Left ventricle myocardium inferior (tissue), 1 donor: ENCODE data around the gene NDE1. TPM values are rescaled to one million over a fixed set of nuclear protein-coding genes. Genes with fewer than 3 reads are reported as not detected.

Source experiments
- DNase-seq: peaks from one replicate; pipeline ENCODE4 v3.0.0-alpha.2; 2020
- H3K27ac ChIP-seq: fragments of 200-600 bp; replicated peaks from 2 replicates; pipeline ENCODE4 v1.8.0; 2021
- H3K27me3 ChIP-seq: fragments of 200-600 bp; 2 replicates; pipeline ENCODE4 v1.8.0; 2021; ENCODE audit warnings: low read depth
- H3K36me3 ChIP-seq: fragments of 200-600 bp; 2 replicates; pipeline ENCODE4 v1.8.0; 2021
- H3K4me1 ChIP-seq: fragments of 200-600 bp; 2 replicates; pipeline ENCODE4 v1.8.0; 2021
- H3K4me3 ChIP-seq: fragments of 200-600 bp; 2 replicates; pipeline ENCODE4 v1.8.0; 2021; ENCODE audit warnings: mild to moderate bottlenecking, moderate library complexity
- H3K9me3 ChIP-seq: fragments of 200-600 bp; replicated peaks from 2 replicates; pipeline ENCODE4 v1.8.0; 2021
- CTCF ChIP-seq: fragments of 200-600 bp; IDR thresholded peaks from 2 replicates; pipeline ENCODE4 v1.8.0; 2021; ENCODE audit warnings: antibody characterized with exemption, mild to moderate bottlenecking, borderline replicate concordance
- intact Hi-C: fragments of 100-400 bp; cut with micrococcal nuclease; formaldehyde crosslinking; loops from one replicate; pipeline ENCODE4 v1.11.0; 2022
- total RNA-seq: library from RNA; stranded (reverse); fragmentation: NEBNext Ultra II Directional; extraction: Animal tissue kit (Norgen Biotek cat#: 25700); gene quantifications from one replicate; pipeline ENCODE4 v1.2.1, GENCODE V29; 2021
- donor health status: DM: no; HTN: yes; CAD: no; lungs with severe emphysema.

The NDE1 gene
- total RNA-seq, 1 donor from 2014 or later, result 16.3 TPM

DNA sequence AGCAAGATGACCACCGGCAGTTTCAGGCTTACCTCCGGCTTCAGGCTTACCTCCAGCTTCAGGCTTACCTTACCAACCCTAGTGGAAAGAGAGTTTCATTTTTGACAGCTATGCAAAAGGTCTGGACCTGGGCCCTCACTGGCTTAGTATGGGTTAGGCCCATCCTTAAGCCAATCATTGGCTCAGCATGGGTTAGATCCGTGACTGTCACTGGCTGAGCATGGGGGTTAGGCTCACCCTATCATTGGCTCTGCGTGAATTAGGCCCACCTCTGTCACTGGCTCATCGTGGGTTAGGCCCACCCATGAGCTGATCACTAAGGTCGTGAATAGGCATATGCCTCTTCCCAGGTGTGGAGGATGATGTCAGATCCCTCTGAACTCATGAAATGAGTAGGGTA lies 8.1 kb downstream of the NDE1 start:
- H3K27ac ChIP-seq, result no peak overlapping the region

GRCh38 chr16:15658556-15658955 lies 8.5 kb downstream of the NDE1 start:
- Histone ChIP-seq H3K4me3 (no peak overlapping the region), H3K36me3 (no peaks in the 10 kb centered on the region), H3K4me1 (peaks cover 44% of the 10 kb centered on the region), H3K9me3 (no peaks in the 10 kb centered on the region), H3K27ac (no peak overlapping the region), H3K27me3 (no peaks in the 10 kb centered on the region)
- intact Hi-C loops, result no loop called here
- TF ChIP-seq CTCF, result no peak
- DNase-seq, result no peak

More for the DNA sequence above, 8.1 kb downstream of the NDE1 start:
- no peak for DNase-seq
- Histone ChIP-seq H3K27me3 (no peaks in the 10 kb centered on the region), H3K9me3 (no peaks in the 10 kb centered on the region), H3K4me1 (peaks cover 48% of the 10 kb centered on the region), H3K36me3 (no peaks in the 10 kb centered on the region), H3K4me3 (no peak overlapping the region)
- intact Hi-C loops, result no loop called here
- no peak for TF ChIP-seq CTCF

GRCh38 chr16:15660203-15660601 lies 10.2 kb downstream of the NDE1 start:
- no peaks in the 10 kb centered on the region for H3K27me3 ChIP-seq
- H3K4me3 ChIP-seq, result no peak overlapping the region
- no peak for DNase-seq
- peaks cover 29% of the 10 kb centered on the region for H3K4me1 ChIP-seq
- H3K36me3 ChIP-seq, result peaks cover 10% of the 10 kb centered on the region
- H3K27ac ChIP-seq, result peak overlapping the region; percentile 75
- no peak for TF ChIP-seq CTCF
- intact Hi-C loops, result no loop called here
- H3K9me3 ChIP-seq, result no peaks in the 10 kb centered on the region

GRCh38 chr16:15665107-15665506 lies 15.1 kb downstream of the NDE1 start:
- TF ChIP-seq CTCF, result no peak
- Histone ChIP-seq H3K36me3 (peaks cover 59% of the 10 kb centered on the region), H3K27me3 (no peaks in the 10 kb centered on the region), H3K9me3 (no peaks in the 10 kb centered on the region), H3K27ac (no peak overlapping the region), H3K4me3 (no peak overlapping the region), H3K4me1 (peaks cover 10% of the 10 kb centered on the region)
- DNase-seq, result no peak
- intact Hi-C loops, result no loop called here

GRCh38 chr16:15667091-15667742 lies 17.2 kb downstream of the NDE1 start:
- DNase-seq, result no peak
- Histone ChIP-seq H3K4me1 (peaks cover 12% of the 10 kb centered on the region), H3K9me3 (no peaks in the 10 kb centered on the region), H3K27me3 (no peaks in the 10 kb centered on the region), H3K36me3 (peaks cover 65% of the 10 kb centered on the region), H3K4me3 (no peak overlapping the region), H3K27ac (no peak overlapping the region)
- intact Hi-C loops, result no loop called here
- no peak for TF ChIP-seq CTCF
